Activated CD4-positive, alpha-beta memory T cell treated with anti-CD3 and anti-CD28 coated beads for 36 hours (primary cell): ENCODE measurements around the gene PRRT1. TPM values are rescaled to one million over a fixed set of nuclear protein-coding genes. Genes with fewer than 3 reads are reported as not detected.

Source experiments
- CTCF ChIA-PET: fragments of 350-600 bp; sonication (Branson Sonifier 250); formaldehyde crosslinking; loops from one replicate; lab custom pipeline; 2021; ENCODE audit warnings: antibody characterized with exemption, inconsistent platforms; lab: Charles Lee
- POLR2A ChIA-PET: fragments of 350-600 bp; sonication (Branson Sonifier 250); formaldehyde crosslinking; loops from one replicate; lab custom pipeline; 2021; ENCODE audit warnings: antibody characterized with exemption; lab: Charles Lee
- DNase-seq: peaks from one replicate; pipeline ENCODE4 v3.0.0-alpha.2; 2020
- H3K27ac Mint-ChIP-seq: one replicate; pipeline ENCODE4 v1.8.0; 2021; ENCODE audit warnings: mixed read lengths
- H3K27me3 Mint-ChIP-seq: one replicate; pipeline ENCODE4 v1.8.0; 2021; ENCODE audit warnings: mixed read lengths
- H3K36me3 Mint-ChIP-seq: one replicate; pipeline ENCODE4 v1.8.0; 2021; ENCODE audit warnings: mixed read lengths
- H3K4me1 Mint-ChIP-seq: one replicate; pipeline ENCODE4 v1.8.0; 2021; ENCODE audit warnings: low read depth, mixed read lengths
- H3K4me3 Mint-ChIP-seq: one replicate; pipeline ENCODE4 v1.8.0; 2021; ENCODE audit warnings: mild to moderate bottlenecking, mixed read lengths
- H3K9me3 Mint-ChIP-seq: one replicate; pipeline ENCODE4 v1.8.0; 2021; ENCODE audit warnings: mixed read lengths
- intact Hi-C: fragments of 100-400 bp; cut with micrococcal nuclease; formaldehyde crosslinking; loops from one replicate; pipeline ENCODE4 v1.15.1; 2023
- total RNA-seq, 2 experiments: library from RNA; stranded (reverse); gene quantifications; one replicate each; pipeline ENCODE4 v1.2.3, GENCODE V29; 2021

PRRT1 gene
- total RNA-seq, 2 experiments from 2014 or later, result 0.33 to 0.36 TPM

DNA sequence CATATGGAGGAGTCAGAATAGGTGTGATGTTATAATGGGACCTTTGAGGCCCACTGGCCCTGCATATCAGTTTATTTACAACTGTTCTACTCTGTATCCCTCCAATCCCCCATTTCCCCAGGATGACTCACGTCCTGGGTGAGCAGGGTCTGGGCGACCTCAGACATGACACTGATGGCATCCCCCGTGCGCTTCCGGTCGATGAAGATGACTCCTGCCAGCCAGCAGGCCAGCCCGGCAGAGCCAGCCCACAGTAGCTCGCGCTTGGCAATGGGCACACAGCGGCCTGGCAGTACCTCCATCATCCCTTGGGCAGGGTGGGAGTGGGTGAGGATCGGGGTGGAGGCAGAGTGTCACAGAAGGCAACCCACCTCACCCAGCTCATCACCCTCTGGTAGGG lies 18.6 kb upstream of the PRRT1 start:
- CTCF ChIA-PET, result no interaction called here
- intact Hi-C loops, result loop anchor here (10.0 kb wide), 1 partner anchor 195 kb away; the partner anchor contains the start of gene DXO
- no peaks in the 10 kb centered on the region for H3K27me3 Mint-ChIP-seq
- no peak overlapping the region for H3K4me3 Mint-ChIP-seq
- H3K36me3 Mint-ChIP-seq, result peaks cover 20% of the 10 kb centered on the region
- H3K9me3 Mint-ChIP-seq, result no peaks in the 10 kb centered on the region
- no peak overlapping the region for H3K27ac Mint-ChIP-seq
- peaks cover 26% of the 10 kb centered on the region for H3K4me1 Mint-ChIP-seq
- POLR2A ChIA-PET, result no interaction called here
- DNase-seq, result no peak

DNA sequence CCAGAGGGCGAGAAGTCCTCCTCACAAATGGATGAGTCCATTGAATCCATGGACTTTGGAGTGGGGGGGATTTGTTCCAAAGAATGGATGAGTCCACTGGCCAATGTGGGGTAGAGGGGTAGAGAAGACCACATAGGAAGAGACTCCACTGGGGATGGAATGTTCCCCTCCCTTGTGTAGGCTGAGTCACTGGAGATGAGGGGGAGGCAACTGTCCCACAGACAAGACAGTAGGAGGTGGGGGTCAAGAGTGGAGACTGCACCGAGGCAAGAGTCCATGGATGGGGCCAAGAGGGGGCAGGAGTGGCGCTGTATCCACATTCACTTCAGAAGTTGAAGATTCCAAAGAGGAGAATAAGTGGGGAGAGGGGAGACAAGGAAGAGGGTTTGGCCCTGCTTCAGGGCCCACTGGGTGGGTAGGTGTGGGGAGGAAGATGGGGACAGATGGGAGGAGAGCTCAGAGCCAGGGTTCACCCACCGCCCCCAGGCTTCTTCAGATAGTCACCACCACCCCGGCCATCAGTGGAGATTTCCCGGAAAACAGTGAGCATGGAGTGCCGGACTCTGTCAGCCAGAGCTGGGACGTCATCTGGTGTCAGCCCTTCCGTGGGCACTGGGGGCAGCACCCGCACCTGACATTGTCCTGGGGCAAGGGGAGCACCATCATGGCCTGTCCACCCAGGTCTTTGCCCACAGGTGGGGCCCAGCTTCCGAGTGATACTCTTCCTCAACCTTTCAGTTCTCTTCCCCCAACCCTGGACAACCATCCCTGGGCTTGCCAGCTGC lies 17.3 kb upstream of the PRRT1 start:
- no peak overlapping the region for H3K4me3 Mint-ChIP-seq

DNA sequence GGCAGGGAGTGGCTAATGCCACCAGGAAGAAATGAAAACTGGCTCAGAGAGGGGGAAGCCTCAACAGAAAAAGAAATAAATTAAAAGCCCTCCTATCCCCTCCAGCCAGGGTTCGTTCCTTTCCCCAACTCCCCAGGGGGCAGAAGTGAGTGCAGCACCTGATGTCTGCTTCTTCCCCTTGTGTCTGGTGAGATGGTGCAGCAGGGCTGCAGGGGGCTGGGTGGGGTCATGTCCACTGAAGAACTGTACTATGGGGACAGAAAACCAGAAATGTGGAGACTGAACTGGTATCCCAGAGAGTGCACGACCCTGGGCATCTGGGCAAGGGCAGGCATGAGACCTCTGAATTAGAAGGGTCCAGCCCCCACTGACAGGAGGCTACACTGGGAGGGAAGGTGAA lies 16.6 kb upstream of the PRRT1 start:
- Mint-ChIP-seq H3K27me3 (no peaks in the 10 kb centered on the region), H3K27ac (no peak overlapping the region), H3K4me1 (peaks cover 8% of the 10 kb centered on the region), H3K36me3 (peaks cover 23% of the 10 kb centered on the region), H3K9me3 (no peaks in the 10 kb centered on the region), H3K4me3 (no peak overlapping the region)
- ChIA-PET POLR2A (no interaction called here), CTCF (no interaction called here)
- intact Hi-C loops, result no loop called here
- DNase-seq, result no peak

More for the DNA sequence above, 17.3 kb upstream of the PRRT1 start:
- no peak for DNase-seq
- Mint-ChIP-seq H3K4me1 (peaks cover 15% of the 10 kb centered on the region), H3K27ac (no peak overlapping the region), H3K27me3 (no peaks in the 10 kb centered on the region), H3K36me3 (peaks cover 23% of the 10 kb centered on the region), H3K9me3 (no peaks in the 10 kb centered on the region)
- ChIA-PET CTCF (interaction anchor here (0.7 kb wide), 1 partner anchor 50 kb away, joined by 3 read pairs; no protein-coding TSS in a partner anchor), POLR2A (no interaction called here)
- intact Hi-C loops, result no loop called here

DNA sequence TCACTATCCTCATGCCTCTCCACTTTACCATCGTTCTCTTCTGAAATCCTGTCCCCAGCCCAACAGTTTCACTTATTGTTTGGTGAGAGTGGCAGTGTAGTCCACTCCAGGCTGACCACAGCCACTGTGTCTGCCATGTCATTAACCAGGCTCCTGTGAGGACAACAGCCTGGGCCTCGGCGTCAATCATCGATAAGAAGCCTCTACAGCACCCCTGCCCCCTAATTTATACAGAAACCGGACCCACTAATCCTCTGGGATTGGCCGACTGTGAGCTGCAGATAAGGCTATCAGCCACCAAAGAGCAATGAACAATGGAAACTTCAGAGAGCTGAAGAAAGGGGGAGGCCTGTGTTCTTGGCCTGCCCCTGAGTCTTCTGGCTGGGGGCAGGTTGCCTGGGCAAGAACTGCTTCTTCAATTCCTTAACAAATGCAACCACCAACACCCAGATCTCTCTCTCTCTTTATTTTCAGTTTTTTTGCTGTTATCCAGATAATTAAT lies 16.1 kb upstream of the PRRT1 start:
- Mint-ChIP-seq H3K9me3 (no peaks in the 10 kb centered on the region), H3K4me1 (peaks cover 3% of the 10 kb centered on the region), H3K36me3 (peaks cover 23% of the 10 kb centered on the region), H3K27ac (no peak overlapping the region), H3K4me3 (no peak overlapping the region), H3K27me3 (no peaks in the 10 kb centered on the region)
- intact Hi-C loops, result no loop called here
- ChIA-PET CTCF (no interaction called here), POLR2A (no interaction called here)
- no peak for DNase-seq

DNA sequence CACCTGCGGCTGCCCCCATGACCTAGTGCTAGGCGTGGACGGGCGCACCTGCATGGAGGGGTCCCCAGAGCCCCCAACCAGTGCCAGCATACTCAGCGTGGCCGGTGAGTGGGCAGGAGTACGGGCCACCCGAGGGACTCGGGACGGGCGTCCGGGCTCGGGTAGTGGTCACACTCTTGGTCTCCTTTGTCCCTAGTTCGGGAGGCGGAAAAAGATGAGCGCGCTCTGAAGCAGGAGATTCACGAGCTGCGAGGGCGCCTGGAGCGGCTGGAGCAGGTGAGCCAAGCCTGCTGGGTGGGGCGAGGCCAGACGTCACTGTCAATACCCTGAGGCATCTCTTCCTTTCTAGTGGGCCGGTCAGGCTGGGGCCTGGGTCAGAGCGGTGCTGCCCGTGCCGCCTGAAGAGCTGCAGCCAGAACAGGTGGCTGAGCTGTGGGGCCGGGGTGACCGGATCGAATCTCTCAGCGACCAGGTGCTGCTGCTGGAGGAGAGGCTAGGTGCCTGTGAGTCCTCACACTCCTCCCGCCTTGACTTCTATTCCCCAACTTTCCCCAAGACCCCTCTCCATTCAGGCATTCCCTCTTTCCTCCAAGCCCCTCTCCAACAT lies 15.5 kb upstream of the PRRT1 start:
- ChIA-PET POLR2A (no interaction called here), CTCF (no interaction called here)
- H3K27me3 Mint-ChIP-seq, result no peaks in the 10 kb centered on the region
- H3K36me3 Mint-ChIP-seq, result peaks cover 23% of the 10 kb centered on the region
- H3K9me3 Mint-ChIP-seq, result no peaks in the 10 kb centered on the region
- no peaks in the 10 kb centered on the region for H3K4me1 Mint-ChIP-seq
- intact Hi-C loops, result no loop called here
- no peak overlapping the region for H3K4me3 Mint-ChIP-seq
- no peak overlapping the region for H3K27ac Mint-ChIP-seq
- no peak for DNase-seq

DNA sequence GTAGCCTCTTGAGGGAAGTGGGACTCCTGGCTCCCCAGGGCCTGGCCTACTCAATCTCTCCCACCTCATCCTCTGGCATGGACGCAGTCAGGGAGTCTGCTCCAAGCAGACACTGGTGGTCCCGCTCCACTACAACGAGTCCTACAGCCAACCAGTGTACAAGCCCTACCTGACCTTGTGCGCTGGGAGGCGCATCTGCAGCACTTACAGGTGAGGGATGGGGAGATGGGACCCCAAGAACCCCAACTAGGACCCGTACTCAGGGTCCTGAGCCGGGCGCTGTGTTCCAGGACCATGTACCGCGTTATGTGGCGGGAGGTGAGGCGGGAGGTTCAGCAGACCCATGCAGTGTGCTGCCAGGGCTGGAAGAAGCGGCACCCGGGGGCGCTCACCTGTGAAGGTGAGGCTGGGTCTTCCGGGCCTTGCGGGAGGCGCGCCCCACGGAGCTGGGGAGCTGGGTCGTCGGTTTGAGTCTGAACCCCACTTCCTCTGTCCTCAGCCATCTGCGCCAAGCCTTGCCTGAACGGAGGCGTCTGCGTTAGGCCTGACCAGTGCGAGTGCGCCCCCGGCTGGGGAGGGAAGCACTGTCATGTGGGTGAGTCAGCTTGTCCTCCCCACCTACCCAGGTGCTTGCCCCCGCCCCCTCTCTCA lies 14.8 kb upstream of the PRRT1 start:
- Mint-ChIP-seq H3K36me3 (peaks cover 23% of the 10 kb centered on the region), H3K9me3 (no peaks in the 10 kb centered on the region), H3K27ac (no peak overlapping the region), H3K4me3 (no peak overlapping the region), H3K27me3 (no peaks in the 10 kb centered on the region), H3K4me1 (no peaks in the 10 kb centered on the region)
- CTCF ChIA-PET, result no interaction called here
- POLR2A ChIA-PET, result no interaction called here
- intact Hi-C loops, result no loop called here
- no peak for DNase-seq

DNA sequence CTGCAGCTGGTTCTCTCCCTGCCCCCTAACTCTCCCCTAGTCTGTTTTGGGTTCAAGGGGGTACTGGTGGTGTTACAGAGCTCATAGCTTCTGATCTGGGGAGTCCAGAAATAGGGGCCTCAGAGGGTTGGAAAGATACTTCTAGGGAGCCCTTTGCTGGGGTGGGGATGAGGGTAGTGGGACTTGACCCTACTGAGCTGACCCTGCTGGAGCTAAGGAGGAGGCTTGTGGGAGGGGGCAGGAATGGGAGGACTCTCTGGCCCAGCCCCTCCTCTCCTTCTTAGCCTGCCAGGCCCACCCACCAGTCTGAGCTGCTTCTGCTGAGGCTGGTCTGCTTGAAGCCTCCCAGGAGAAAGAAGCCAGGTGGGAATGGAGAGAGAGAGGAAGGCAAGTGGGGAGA lies 12.6 kb upstream of the PRRT1 start, which contains the start of gene EGFL8:
TSS of gene EGFL8 (plus strand) at position 301 of the 400 bp plus-strand sequence. CDS start 1,571 bp downstream, outside the sequence.
- Mint-ChIP-seq H3K36me3 (peaks cover 12% of the 10 kb centered on the region), H3K27me3 (no peaks in the 10 kb centered on the region), H3K4me3 (no peak within 1 kb of the TSS), H3K27ac (no peak within 1 kb of the TSS), H3K9me3 (no peaks in the 10 kb centered on the region), H3K4me1 (no peaks in the 10 kb centered on the region)
- intact Hi-C loops, result no loop called here
- DNase-seq, result no peak
- ChIA-PET CTCF (interaction anchor here (1.4 kb wide), 1 partner anchor 10 kb away, joined by 4 read pairs; no protein-coding TSS in a partner anchor), POLR2A (no interaction called here)

DNA sequence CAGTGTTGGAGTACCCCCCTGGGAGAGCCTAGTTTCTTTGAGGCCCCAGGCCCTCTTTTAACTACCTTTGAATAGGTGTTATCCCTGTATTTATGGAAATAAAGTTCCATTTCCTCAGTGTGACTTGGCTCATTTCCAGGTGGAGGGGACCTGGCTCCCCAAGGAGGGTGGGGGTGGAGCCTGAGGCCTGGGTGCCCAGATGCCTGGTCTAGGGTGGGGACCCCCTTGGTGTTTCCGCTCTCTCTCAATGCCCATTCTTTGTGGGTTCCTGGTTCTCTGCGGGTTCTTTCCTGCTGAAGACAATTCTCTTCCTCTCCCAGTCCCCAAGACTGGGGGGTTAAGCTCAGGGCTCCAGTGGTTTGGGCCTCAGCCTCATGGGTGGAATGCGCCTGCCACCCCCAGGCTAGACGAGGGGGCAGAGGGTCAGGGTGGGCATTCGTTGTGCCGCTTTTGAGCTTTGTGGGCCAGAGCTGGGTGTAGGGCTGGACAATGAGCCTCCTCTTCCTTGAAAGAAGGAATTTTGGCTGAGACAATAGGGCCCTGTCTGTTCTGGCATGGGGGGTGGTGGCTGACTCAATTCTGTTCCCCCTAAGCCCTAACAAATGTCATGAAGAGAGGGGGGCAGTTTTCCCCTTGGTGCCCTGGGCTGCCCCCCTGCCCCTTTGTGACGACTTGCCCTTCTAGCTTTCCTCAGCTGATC lies 12.0 kb upstream of the PRRT1 start:
- no peak overlapping the region for H3K4me3 Mint-ChIP-seq
- no peak for DNase-seq
- no peak overlapping the region for H3K27ac Mint-ChIP-seq
- no peaks in the 10 kb centered on the region for H3K4me1 Mint-ChIP-seq
- ChIA-PET POLR2A (no interaction called here), CTCF (interaction anchor here (1.4 kb wide), 1 partner anchor 9 kb away, joined by 4 read pairs; no protein-coding TSS in a partner anchor)
- H3K27me3 Mint-ChIP-seq, result no peaks in the 10 kb centered on the region
- no peaks in the 10 kb centered on the region for H3K9me3 Mint-ChIP-seq
- intact Hi-C loops, result no loop called here
- H3K36me3 Mint-ChIP-seq, result peaks cover 9% of the 10 kb centered on the region

DNA sequence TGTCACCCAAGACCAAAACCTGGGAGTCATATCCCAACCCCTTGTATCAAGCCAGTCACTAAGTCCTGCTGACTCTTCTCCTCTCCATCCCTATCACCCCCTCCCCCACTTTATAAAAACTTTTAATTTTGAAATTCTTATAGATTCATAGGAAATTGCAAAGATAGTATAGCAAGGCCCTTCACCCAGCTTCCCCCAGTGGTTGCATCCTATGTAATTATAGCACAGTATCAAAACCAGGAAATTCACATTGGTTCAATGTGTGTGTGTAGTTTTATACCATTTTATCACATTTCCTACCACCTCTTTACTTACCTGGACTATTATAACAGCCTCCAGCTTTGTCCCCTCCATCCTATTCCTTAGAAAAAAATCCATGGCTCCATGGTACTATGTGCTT lies 6.3 kb upstream of the PRRT1 start:
- H3K27me3 Mint-ChIP-seq, result no peaks in the 10 kb centered on the region
- no peaks in the 10 kb centered on the region for H3K9me3 Mint-ChIP-seq
- peaks cover 17% of the 10 kb centered on the region for H3K4me1 Mint-ChIP-seq
- CTCF ChIA-PET, result interaction anchor here (0.6 to 2.3 kb wide), 4 partner anchors 27 to 117 kb away, joined by 3 to 9 read pairs (median 3); no protein-coding TSS in a partner anchor
- no peak overlapping the region for H3K4me3 Mint-ChIP-seq
- POLR2A ChIA-PET, result no interaction called here
- H3K36me3 Mint-ChIP-seq, result peaks cover 10% of the 10 kb centered on the region
- intact Hi-C loops, result no loop called here
- H3K27ac Mint-ChIP-seq, result no peak overlapping the region
- DNase-seq, result no peak

DNA sequence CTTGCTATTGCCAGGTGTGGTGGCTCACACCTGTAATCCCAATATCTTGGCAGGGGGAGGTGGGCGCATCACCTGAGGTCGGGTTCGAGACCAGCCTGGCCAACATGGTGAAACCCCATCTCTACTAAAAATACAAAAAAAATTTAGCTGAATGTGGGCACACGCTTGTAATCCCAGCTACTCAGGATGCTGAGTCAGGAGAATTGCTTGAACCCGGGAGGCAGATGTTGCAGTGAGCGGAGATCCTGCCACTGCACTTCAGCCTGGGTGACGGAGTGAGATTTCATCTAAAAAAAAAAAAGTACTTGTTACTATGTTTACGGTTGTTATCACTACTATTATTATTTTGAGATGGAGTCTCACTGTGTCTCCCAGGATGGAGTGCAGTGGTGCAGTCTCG lies 5.2 kb upstream of the PRRT1 start:
- no peak for DNase-seq
- POLR2A ChIA-PET, result no interaction called here
- Mint-ChIP-seq H3K4me3 (no peak overlapping the region), H3K27ac (no peak overlapping the region), H3K27me3 (no peaks in the 10 kb centered on the region), H3K9me3 (no peaks in the 10 kb centered on the region), H3K36me3 (peaks cover 10% of the 10 kb centered on the region), H3K4me1 (peaks cover 25% of the 10 kb centered on the region)
- CTCF ChIA-PET, result interaction anchor here (2.3 kb wide), 1 partner anchor 38 kb away, joined by 9 read pairs; no protein-coding TSS in a partner anchor
- intact Hi-C loops, result no loop called here

DNA sequence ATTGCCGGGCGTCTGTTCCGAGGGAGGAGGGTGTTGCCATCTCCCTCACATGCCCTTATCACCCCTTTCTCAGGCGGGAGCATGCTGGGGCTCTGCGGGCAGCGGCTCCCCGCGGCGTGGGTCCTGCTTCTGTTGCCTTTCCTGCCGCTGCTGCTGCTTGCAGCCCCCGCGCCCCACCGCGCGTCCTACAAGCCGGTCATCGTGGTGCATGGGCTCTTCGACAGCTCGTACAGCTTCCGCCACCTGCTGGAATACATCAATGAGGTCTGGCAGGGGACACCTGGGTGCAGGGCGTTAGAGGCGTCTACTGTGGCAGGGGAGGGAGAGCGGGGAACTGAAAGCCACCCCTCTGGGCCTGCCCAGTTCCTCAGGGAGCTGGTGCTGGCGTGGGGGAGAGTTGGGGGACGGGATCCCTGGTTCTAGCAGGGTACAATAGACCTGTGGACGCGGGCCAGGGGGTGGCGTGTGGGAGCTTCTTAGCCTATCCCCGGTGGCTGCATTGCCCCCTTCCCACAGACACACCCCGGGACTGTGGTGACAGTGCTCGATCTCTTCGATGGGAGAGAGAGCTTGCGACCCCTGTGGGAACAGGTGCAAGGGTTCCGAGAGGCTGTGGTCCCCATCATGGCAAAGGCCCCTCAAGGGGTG lies 2.9 kb upstream of the PRRT1 start:
- intact Hi-C loops, result loop anchor here (1.0 kb wide), 4 partner anchors 24 to 67 kb away; partner anchors contain the start of genes ATF6B and RNF5
- peak; percentile 78 for DNase-seq
- Mint-ChIP-seq H3K36me3 (peaks cover 10% of the 10 kb centered on the region), H3K27me3 (peaks cover 13% of the 10 kb centered on the region), H3K9me3 (no peaks in the 10 kb centered on the region), H3K27ac (peak overlapping the region; percentile 79), H3K4me3 (peak overlapping the region; percentile 98), H3K4me1 (peaks cover 31% of the 10 kb centered on the region)
- POLR2A ChIA-PET, result interaction anchor here (1.1 to 1.3 kb wide), 2 partner anchors 24 to 27 kb away, joined by 6 read pairs; partner anchors contain the start of genes ATF6B and FKBPL
- CTCF ChIA-PET, result interaction anchor here (0.8 to 1.3 kb wide), 8 partner anchors 10 to 107 kb away, joined by 3 to 10 read pairs (median 4); partner anchors contain the start of genes ATF6B, EGFL8 and FKBPL
